Measurements from ENCODE around the gene MGRN1.

- TF ChIP-seq ZNF70 (CRISPR knock-in tag; IDR thresholded peaks at IDR 0.05), result no peak
- TF ChIP-seq CSDC2 (CRISPR knock-in tag; IDR thresholded peaks at IDR 0.05), result no peak
- TF ChIP-seq ZFP3 (CRISPR knock-in tag; IDR thresholded peaks at IDR 0.05), result no peak
- TF ChIP-seq ZNF8 (CRISPR knock-in tag; IDR thresholded peaks at IDR 0.05), result no peak
Observed at GRCh38 chr16:4593086-4593485, 31.5 kb upstream of the MGRN1 start.

All from SK-N-SH treated with all-trans-retinoic acid at 6 μM for 48 hours (cell line).